Lower lobe of right lung (tissue), 2 donors: ENCODE data around the gene FRMD7. TPM values are rescaled to one million over a fixed set of nuclear protein-coding genes. Genes with fewer than 3 reads are reported as not detected.

Experiments
- ATAC-seq, 2 donors: fragments of 200-7000 bp; cut with Tn5 transposase; one replicate each; pipeline ENCODE4 v1.9.1; 2020 to 2022; ENCODE audit warnings: mild to moderate bottlenecking in 2 of 2, moderate library complexity in 2 of 2
- DNase-seq: peaks from one replicate; pipeline ENCODE4 v3.0.0-alpha.2; 2020
- H3K27ac ChIP-seq: fragments of 200-600 bp; one replicate; pipeline ENCODE4 v1.8.0; 2022
- H3K27me3 ChIP-seq: fragments of 200-600 bp; one replicate; pipeline ENCODE4 v1.8.0; 2022; ENCODE audit warnings: low read depth
- H3K36me3 ChIP-seq: fragments of 200-600 bp; one replicate; pipeline ENCODE4 v1.8.0; 2022; ENCODE audit warnings: mild to moderate bottlenecking
- H3K4me1 ChIP-seq: fragments of 200-600 bp; one replicate; pipeline ENCODE4 v1.8.0; 2022
- H3K4me3 ChIP-seq: fragments of 200-600 bp; one replicate; pipeline ENCODE4 v1.8.0; 2022; ENCODE audit warnings: mild to moderate bottlenecking
- H3K9me3 ChIP-seq: fragments of 200-600 bp; one replicate; pipeline ENCODE4 v1.8.0; 2022
- CTCF ChIP-seq: fragments of 200-600 bp; IDR thresholded peaks from one replicate; pipeline ENCODE4 v1.8.0; 2022; ENCODE audit warnings: antibody characterized with exemption, mild to moderate bottlenecking
- intact Hi-C: fragments of 100-400 bp; cut with DNase I; formaldehyde crosslinking; loops from one replicate; pipeline ENCODE4 v1.11.0; 2022
- total RNA-seq: library from RNA; stranded (reverse); fragmentation: NEBNext Ultra II Directional; extraction: Animal tissue kit (Norgen Biotek cat#: 25700); gene quantifications from one replicate; pipeline ENCODE4 v1.2.1, GENCODE V29; 2021
- donor health status: DM: no; HTN: yes; CAD: no; lungs with severe emphysema.

Gene FRMD7
- total RNA-seq, 1 donor from 2014 or later: not detected

GRCh38 chrX:132037479-132037993, 90.3 kb downstream of the FRMD7 start:
- no peak for DNase-seq
- Histone ChIP-seq H3K9me3 (no peaks in the 10 kb centered on the region), H3K27me3 (no peaks in the 10 kb centered on the region), H3K4me3 (no peak overlapping the region), H3K4me1 (no peaks in the 10 kb centered on the region), H3K36me3 (no peaks in the 10 kb centered on the region), H3K27ac (no peak overlapping the region)
- intact Hi-C loops: no loop called here
- TF ChIP-seq CTCF: no peak
- ATAC-seq: no peak

DNA sequence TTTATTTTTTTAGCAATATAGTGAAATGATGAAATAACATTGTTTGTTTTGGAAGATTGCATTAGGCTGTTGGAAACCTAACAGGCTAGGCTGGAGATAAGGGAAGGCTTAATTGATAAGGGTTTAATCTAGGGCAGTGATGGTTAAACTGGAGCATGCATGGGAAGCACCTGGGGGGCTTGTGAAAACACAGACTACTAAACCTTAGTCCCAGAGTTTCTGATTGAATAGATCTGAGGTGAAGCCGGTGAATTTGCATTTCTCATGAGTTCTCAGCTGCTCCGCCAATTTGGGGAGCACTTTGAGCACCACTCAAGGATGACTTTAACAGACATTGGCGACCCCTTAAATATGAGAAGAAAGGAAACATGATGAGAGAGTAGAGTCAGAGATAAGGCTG, 93.2 kb downstream of the FRMD7 start:
- H3K27ac ChIP-seq: no peak overlapping the region
- intact Hi-C loops: no loop called here
- DNase-seq (no peak), ATAC-seq (no peak)
- H3K27me3 ChIP-seq: no peaks in the 10 kb centered on the region
- no peaks in the 10 kb centered on the region for H3K4me1 ChIP-seq
- no peak overlapping the region for H3K4me3 ChIP-seq
- H3K36me3 ChIP-seq: no peaks in the 10 kb centered on the region
- no peaks in the 10 kb centered on the region for H3K9me3 ChIP-seq
- TF ChIP-seq CTCF: no peak

- Histone ChIP-seq H3K27ac (no peak overlapping the region), H3K36me3 (no peaks in the 10 kb centered on the region), H3K4me3 (no peak overlapping the region), H3K9me3 (no peaks in the 10 kb centered on the region), H3K27me3 (no peaks in the 10 kb centered on the region), H3K4me1 (no peaks in the 10 kb centered on the region)
- no peak for TF ChIP-seq CTCF
- DNase-seq (no peak), ATAC-seq (no peak)
- intact Hi-C loops: no loop called here
Measured at GRCh38 chrX:132033166-132033565, 94.7 kb downstream of the FRMD7 start.

DNA sequence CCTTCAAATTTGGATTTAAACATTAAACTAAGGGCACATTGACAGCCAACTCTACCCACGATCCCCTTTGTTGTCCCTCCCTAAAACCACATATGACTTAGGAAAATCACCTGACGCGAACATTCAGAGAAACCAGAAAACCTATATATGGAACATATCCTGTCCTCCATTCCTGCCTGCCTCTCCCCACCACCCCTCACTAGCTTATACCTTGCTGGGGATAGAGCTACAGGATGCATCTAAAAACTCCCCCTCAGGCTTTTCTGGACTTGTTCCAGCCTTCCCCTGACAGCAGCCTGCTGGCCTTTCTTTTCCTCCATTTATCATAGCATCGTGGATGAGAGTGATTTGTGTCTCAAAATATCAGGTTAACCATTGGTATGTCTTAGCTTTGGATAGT, 96.0 kb downstream of the FRMD7 start:
- ATAC-seq: no peak
- Histone ChIP-seq H3K27ac (no peak overlapping the region), H3K36me3 (no peaks in the 10 kb centered on the region), H3K4me1 (no peaks in the 10 kb centered on the region), H3K9me3 (no peaks in the 10 kb centered on the region), H3K4me3 (no peak overlapping the region), H3K27me3 (no peaks in the 10 kb centered on the region)
- DNase-seq: no peak
- intact Hi-C loops: no loop called here
- no peak for TF ChIP-seq CTCF

DNA sequence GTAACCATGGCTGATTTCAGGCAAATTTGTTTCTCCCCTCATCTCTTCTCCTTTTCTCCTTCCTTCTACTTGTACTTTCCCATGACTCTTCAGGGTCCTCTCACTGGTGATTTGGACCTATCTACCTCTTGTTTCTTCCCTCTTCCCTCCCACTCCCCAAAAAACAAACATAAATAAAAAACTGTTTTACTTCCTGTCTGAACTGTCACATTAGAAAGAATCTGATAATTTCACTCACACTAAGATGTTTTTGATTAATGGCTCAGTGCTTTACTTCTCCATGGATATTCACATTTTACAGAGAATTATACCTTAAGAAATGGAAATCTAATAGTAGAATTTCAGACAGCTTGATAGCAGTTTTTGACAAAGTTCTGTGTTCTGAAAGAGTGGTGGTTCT, 97.6 kb downstream of the FRMD7 start:
- no peak for TF ChIP-seq CTCF
- Histone ChIP-seq H3K9me3 (no peaks in the 10 kb centered on the region), H3K4me1 (no peaks in the 10 kb centered on the region), H3K27ac (no peak overlapping the region), H3K36me3 (no peaks in the 10 kb centered on the region), H3K27me3 (no peaks in the 10 kb centered on the region), H3K4me3 (no peak overlapping the region)
- ATAC-seq (no peak), DNase-seq (no peak)
- intact Hi-C loops: no loop called here

Other genes starting within 250 kb of the FRMD7 start
- 10.6 TPM for gene STK26, start 104.7 kb downstream of the FRMD7 start, total RNA-seq
- 27.4 TPM for gene RAP2C, start 91.4 kb upstream of the FRMD7 start, total RNA-seq